Measurements from ENCODE around the gene CAPN11. TPM values are rescaled to one million over a fixed set of nuclear protein-coding genes. Genes with fewer than 3 reads are reported as not detected.

CAPN11 gene
- polyA plus RNA-seq, 1 donor from 2014 or later: not detected

- TF ChIP-seq EZH2 (IDR thresholded peaks at IDR 0.05; ENCODE audit: borderline replicate concordance, insufficient read depth, low read length, poor library complexity, severe bottlenecking) (no peak), MXI1 (conservative IDR thresholded peaks at IDR 0.05; ENCODE audit: poor library complexity, severe bottlenecking) (no peak), EP300 (conservative IDR thresholded peaks at IDR 0.05; ENCODE audit: poor library complexity, severe bottlenecking) (no peak), CTCF (IDR thresholded peaks at IDR 0.05; ENCODE audit: poor library complexity, severe bottlenecking) (no peak), RAD21 (conservative IDR thresholded peaks at IDR 0.05) (no peak), REST (IDR thresholded peaks at IDR 0.05; ENCODE audit: borderline replicate concordance) (no peak), SMC3 (conservative IDR thresholded peaks at IDR 0.05; ENCODE audit: poor library complexity) (no peak), TAF1 (IDR thresholded peaks at IDR 0.05; ENCODE audit: low read depth) (no peak), POLR2AphosphoS5 (IDR thresholded peaks at IDR 0.05) (no peak)
- no peaks in the 10 kb centered on the region for H3K9me2 ChIP-seq (ENCODE audit: insufficient read depth, low read length)
- no peaks in the 10 kb centered on the region for H4K20me1 ChIP-seq (ENCODE audit: insufficient read depth)
- H3K27me3 ChIP-seq (ENCODE audit: insufficient read depth, low read depth, low read length): no peaks in the 10 kb centered on the region
- H2AFZ ChIP-seq (ENCODE audit: low read depth, low read length): no peak overlapping the region
- no peaks in the 10 kb centered on the region for H3K36me3 ChIP-seq (ENCODE audit: insufficient read depth, low read length)
- H3K9ac ChIP-seq (ENCODE audit: low read length): no peak overlapping the region
- no peak overlapping the region for H3K27ac ChIP-seq (ENCODE audit: low read length)
- H3F3A ChIP-seq (ENCODE audit: insufficient read depth, low read length, poor library complexity, severe bottlenecking): no peaks in the 10 kb centered on the region
- H3K9me3 ChIP-seq (ENCODE audit: low read length): no peaks in the 10 kb centered on the region
- no peak overlapping the region for H3K4me2 ChIP-seq (ENCODE audit: low read length)
- H3K79me2 ChIP-seq (replicated peaks; ENCODE audit: insufficient read depth, low read length): no peaks in the 10 kb centered on the region
- no peak overlapping the region for H3K4me3 ChIP-seq (ENCODE audit: low read length)
Observed at GRCh38 chr6:44186635-44187025, 28.0 kb downstream of the CAPN11 start.

GRCh38 chr6:44188819-44189218 lies 30.2 kb downstream of the CAPN11 start:
- H3K4me3 ChIP-seq (ENCODE audit: low read length): no peak overlapping the region
- no peaks in the 10 kb centered on the region for H4K20me1 ChIP-seq (ENCODE audit: insufficient read depth)
- no peaks in the 10 kb centered on the region for H3K27me3 ChIP-seq (ENCODE audit: insufficient read depth, low read depth, low read length)
- no peak for TF ChIP-seq REST (IDR thresholded peaks at IDR 0.05; ENCODE audit: borderline replicate concordance)
- TF ChIP-seq EZH2 (IDR thresholded peaks at IDR 0.05; ENCODE audit: borderline replicate concordance, insufficient read depth, low read length, poor library complexity, severe bottlenecking): no peak
- no peak for TF ChIP-seq MXI1 (conservative IDR thresholded peaks at IDR 0.05; ENCODE audit: poor library complexity, severe bottlenecking)
- TF ChIP-seq RAD21 (conservative IDR thresholded peaks at IDR 0.05): no peak
- no peak for TF ChIP-seq POLR2AphosphoS5 (IDR thresholded peaks at IDR 0.05)
- TF ChIP-seq CTCF (IDR thresholded peaks at IDR 0.05; ENCODE audit: poor library complexity, severe bottlenecking): no peak
- no peak for TF ChIP-seq EP300 (conservative IDR thresholded peaks at IDR 0.05; ENCODE audit: poor library complexity, severe bottlenecking)
- TF ChIP-seq SMC3 (conservative IDR thresholded peaks at IDR 0.05; ENCODE audit: poor library complexity): no peak
- no peaks in the 10 kb centered on the region for H3K9me2 ChIP-seq (ENCODE audit: insufficient read depth, low read length)
- no peak overlapping the region for H3K9ac ChIP-seq (ENCODE audit: low read length)
- H3K4me2 ChIP-seq (ENCODE audit: low read length): no peak overlapping the region
- H3K36me3 ChIP-seq (ENCODE audit: insufficient read depth, low read length): no peaks in the 10 kb centered on the region
- H2AFZ ChIP-seq (ENCODE audit: low read depth, low read length): no peak overlapping the region
- no peak overlapping the region for H3K27ac ChIP-seq (ENCODE audit: low read length)
- no peaks in the 10 kb centered on the region for H3F3A ChIP-seq (ENCODE audit: insufficient read depth, low read length, poor library complexity, severe bottlenecking)
- H3K79me2 ChIP-seq (replicated peaks; ENCODE audit: insufficient read depth, low read length): no peaks in the 10 kb centered on the region
- no peaks in the 10 kb centered on the region for H3K9me3 ChIP-seq (ENCODE audit: low read length)

All from neural cell (in vitro differentiated cells).